ENCODE results near the gene MRPL21. TPM values are rescaled to one million over a fixed set of nuclear protein-coding genes. Genes with fewer than 3 reads are reported as not detected.

MRPL21 gene
- total RNA-seq, 1 donor from 2014 or later, result 121 TPM

- no peak for DNase-seq
- Histone ChIP-seq H3K4me1 (no peaks in the 10 kb centered on the region), H3K36me3 (peaks cover 73% of the 10 kb centered on the region), H3K9me3 (replicated peaks) (no peaks in the 10 kb centered on the region), H3K27me3 (ENCODE audit: low read depth) (no peaks in the 10 kb centered on the region), H3K4me3 (no peak overlapping the region), H3K27ac (replicated peaks) (no peak overlapping the region)
- intact Hi-C loops (cut with micrococcal nuclease), result no loop called here
- no peak for TF ChIP-seq CTCF (IDR thresholded peaks at IDR 0.05; ENCODE audit: borderline replicate concordance)
These were observed 33.3 kb upstream of the MRPL21 start for GRCh38 chr11:68936676-68937620.

- DNase-seq, result no peak
- Histone ChIP-seq H3K4me1 (no peaks in the 10 kb centered on the region), H3K27ac (replicated peaks) (no peak overlapping the region), H3K4me3 (no peak overlapping the region), H3K27me3 (ENCODE audit: low read depth) (no peaks in the 10 kb centered on the region), H3K36me3 (peaks cover 76% of the 10 kb centered on the region), H3K9me3 (replicated peaks) (no peaks in the 10 kb centered on the region)
- TF ChIP-seq CTCF (IDR thresholded peaks at IDR 0.05; ENCODE audit: borderline replicate concordance), result no peak
- intact Hi-C loops (cut with micrococcal nuclease), result no loop called here
These were observed 32.7 kb upstream of the MRPL21 start for GRCh38 chr11:68936358-68936636.

- no peak for TF ChIP-seq CTCF (IDR thresholded peaks at IDR 0.05; ENCODE audit: borderline replicate concordance)
- peaks cover 82% of the 10 kb centered on the region for H3K36me3 ChIP-seq
- no peaks in the 10 kb centered on the region for H3K27me3 ChIP-seq (ENCODE audit: low read depth)
- intact Hi-C loops (cut with micrococcal nuclease), result no loop called here
- no peaks in the 10 kb centered on the region for H3K9me3 ChIP-seq (replicated peaks)
- H3K27ac ChIP-seq (replicated peaks), result no peak overlapping the region
- H3K4me1 ChIP-seq, result no peaks in the 10 kb centered on the region
- H3K4me3 ChIP-seq, result no peak overlapping the region
- DNase-seq, result no peak
These were observed 32.1 kb upstream of the MRPL21 start for GRCh38 chr11:68935516-68936357.

GRCh38 chr11:68935066-68935465, 31.4 kb upstream of the MRPL21 start:
- no peak for DNase-seq
- H3K27ac ChIP-seq (replicated peaks), result peak overlapping the region; percentile 12
- no peaks in the 10 kb centered on the region for H3K9me3 ChIP-seq (replicated peaks)
- intact Hi-C loops (cut with micrococcal nuclease), result no loop called here
- no peak overlapping the region for H3K4me3 ChIP-seq
- H3K27me3 ChIP-seq (ENCODE audit: low read depth), result no peaks in the 10 kb centered on the region
- H3K4me1 ChIP-seq, result no peaks in the 10 kb centered on the region
- TF ChIP-seq CTCF (IDR thresholded peaks at IDR 0.05; ENCODE audit: borderline replicate concordance), result no peak
- peaks cover 85% of the 10 kb centered on the region for H3K36me3 ChIP-seq

- no peak for TF ChIP-seq CTCF (IDR thresholded peaks at IDR 0.05; ENCODE audit: borderline replicate concordance)
- no peak for DNase-seq
- Histone ChIP-seq H3K4me3 (no peak overlapping the region), H3K4me1 (no peaks in the 10 kb centered on the region), H3K27ac (replicated peaks) (peak overlapping the region; percentile 12), H3K27me3 (ENCODE audit: low read depth) (no peaks in the 10 kb centered on the region), H3K36me3 (peaks cover 86% of the 10 kb centered on the region), H3K9me3 (replicated peaks) (no peaks in the 10 kb centered on the region)
- intact Hi-C loops (cut with micrococcal nuclease), result no loop called here
These were observed 31.0 kb upstream of the MRPL21 start for GRCh38 chr11:68934666-68935065.

Measured in left ventricle myocardium inferior (tissue), 1 donor.